Astrocyte of the cerebellum (primary cell): ENCODE measurements around the gene CRK.
A peak's percentile ranks its signal among the peaks of the same experiment; 100 is the strongest.

ENCODE experiments used
- DNase-seq: peaks from one replicate; pipeline ENCODE4 v3.0.0-alpha.2; 2011; ENCODE audit warnings: low read depth
- H3K4me3 ChIP-seq: 2 replicates; pipeline ENCODE4 v1.5.1; 2011; ENCODE audit warnings: mild to moderate bottlenecking, low read depth, low read length, moderate library complexity
- in situ Hi-C: cut with HindIII; loops from 2 replicates; pipeline ENCODE4 v1.10.0; 2017; ENCODE audit warnings: low sequenced_read_pairs
- TF ChIP-seq, protein P1 (sequence below): IDR thresholded peaks from 2 replicates; pipeline ENCODE4 v1.5.1; 2012; ENCODE audit warnings: low read length, low read depth, moderate library complexity, mild to moderate bottlenecking; ENCODE audit errors: missing control alignments

The CRK gene

DNA sequence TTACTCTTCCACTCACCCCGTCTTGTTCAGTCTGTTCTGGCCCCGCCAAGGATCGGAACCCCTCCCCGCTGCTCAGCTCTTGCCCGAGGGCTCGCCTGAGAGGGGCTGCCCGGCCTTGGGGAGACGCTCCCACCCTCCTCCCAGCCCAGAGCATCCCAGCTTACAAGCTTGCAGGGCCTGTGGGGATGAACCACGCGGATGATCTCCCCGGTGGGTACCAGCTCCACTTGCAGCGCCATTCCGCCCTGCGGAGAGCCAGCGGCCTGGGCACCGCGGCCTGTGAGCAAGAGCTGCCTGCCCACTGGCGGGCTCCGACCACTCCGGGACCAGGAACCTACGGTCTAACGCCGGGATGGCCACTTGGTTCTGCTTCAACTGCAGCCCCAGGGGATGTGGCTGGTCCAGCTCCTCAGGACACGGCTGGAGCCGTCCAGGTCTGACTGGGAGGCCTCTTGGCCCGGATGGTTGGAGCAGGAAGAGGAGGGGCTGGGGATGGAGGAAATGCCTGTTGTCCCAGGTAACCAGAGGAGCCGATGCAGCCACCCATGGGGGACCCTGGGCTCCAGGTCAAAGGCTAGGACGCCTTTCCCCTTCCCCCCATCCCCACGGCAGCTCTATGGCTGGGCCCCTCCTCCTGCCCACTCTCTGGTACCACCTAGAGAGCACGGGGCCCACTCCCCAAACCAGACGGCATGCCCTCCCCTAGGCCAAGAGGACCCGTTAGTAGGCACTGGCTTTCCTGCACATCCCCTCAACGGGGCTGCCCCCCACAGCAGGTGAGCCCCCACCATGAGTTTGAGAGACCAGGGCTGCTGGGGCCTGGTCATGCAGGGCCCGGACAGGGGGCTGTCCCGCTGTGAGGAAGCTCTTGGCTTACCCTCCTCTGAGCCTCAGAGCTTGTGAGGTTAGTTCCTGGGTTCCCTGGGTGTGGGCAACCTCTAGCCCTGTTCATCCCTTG, 36.5 kb upstream of the CRK start, which contains the start of gene MYO1C:
Gene MYO1C, minus strand, starts transcription at position 438 of the 958 bp plus-strand sequence. Its CDS starts 199 bp downstream, at position 239.
- DNase-seq, result no peak
- in situ Hi-C loops, result no loop called here

GRCh38 chr17:1491443-1492248, 35.6 kb upstream of the CRK start:
- in situ Hi-C loops, result no loop called here
- H3K4me3 ChIP-seq, result peak overlapping the region; percentile 71
- DNase-seq, result no peak
- TF ChIP-seq, protein P1, sequence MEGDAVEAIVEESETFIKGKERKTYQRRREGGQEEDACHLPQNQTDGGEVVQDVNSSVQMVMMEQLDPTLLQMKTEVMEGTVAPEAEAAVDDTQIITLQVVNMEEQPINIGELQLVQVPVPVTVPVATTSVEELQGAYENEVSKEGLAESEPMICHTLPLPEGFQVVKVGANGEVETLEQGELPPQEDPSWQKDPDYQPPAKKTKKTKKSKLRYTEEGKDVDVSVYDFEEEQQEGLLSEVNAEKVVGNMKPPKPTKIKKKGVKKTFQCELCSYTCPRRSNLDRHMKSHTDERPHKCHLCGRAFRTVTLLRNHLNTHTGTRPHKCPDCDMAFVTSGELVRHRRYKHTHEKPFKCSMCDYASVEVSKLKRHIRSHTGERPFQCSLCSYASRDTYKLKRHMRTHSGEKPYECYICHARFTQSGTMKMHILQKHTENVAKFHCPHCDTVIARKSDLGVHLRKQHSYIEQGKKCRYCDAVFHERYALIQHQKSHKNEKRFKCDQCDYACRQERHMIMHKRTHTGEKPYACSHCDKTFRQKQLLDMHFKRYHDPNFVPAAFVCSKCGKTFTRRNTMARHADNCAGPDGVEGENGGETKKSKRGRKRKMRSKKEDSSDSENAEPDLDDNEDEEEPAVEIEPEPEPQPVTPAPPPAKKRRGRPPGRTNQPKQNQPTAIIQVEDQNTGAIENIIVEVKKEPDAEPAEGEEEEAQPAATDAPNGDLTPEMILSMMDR, result no peak

More for the DNA sequence above, 36.5 kb upstream of the CRK start, which contains the start of gene MYO1C:
- TF ChIP-seq, protein P1, result no peak
- H3K4me3 ChIP-seq, result peak within 1 kb of the TSS; percentile 38

DNA sequence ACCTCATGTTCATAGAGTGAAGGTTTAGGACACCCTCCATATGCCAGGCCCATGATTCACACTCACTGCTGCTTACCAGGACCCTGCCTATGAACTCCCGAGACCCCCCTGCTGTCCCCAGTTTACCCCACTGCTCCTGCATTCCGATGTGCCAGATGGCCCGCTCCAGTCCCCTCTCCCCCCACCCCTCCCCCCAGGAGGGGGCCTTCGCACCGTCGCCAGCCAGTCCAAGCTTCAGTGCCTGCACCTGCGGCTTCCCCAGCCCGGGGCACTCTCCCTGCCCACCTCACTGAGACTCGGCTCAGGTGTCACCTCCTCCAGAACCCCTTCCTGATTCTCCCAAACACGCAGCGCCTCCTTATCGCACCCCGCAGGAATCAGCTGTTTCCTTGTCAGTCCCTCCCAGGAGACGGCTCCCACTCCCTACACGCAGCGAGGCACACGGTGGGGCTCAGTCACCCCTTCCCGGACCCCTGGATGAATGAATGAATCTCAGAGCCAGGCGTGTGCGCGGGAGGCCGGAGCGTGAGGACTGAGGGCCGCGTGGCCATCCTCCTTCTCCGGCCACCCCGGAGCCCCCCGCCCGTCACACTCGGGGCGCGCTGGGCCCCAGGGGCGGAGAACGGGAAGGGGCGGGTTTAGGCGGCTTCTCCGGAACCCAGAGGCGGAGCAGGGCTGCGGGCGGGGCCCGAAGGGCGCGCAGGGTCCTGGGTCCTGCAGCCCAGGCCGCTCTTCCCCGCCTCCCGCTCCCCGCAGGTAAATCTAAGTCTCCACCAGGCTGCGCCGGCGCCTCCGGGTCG, 34.8 kb upstream of the CRK start:
- in situ Hi-C loops, result no loop called here
- DNase-seq, result no peak
- TF ChIP-seq, protein P1, result no peak
- peak overlapping the region; percentile 71 for H3K4me3 ChIP-seq

DNA sequence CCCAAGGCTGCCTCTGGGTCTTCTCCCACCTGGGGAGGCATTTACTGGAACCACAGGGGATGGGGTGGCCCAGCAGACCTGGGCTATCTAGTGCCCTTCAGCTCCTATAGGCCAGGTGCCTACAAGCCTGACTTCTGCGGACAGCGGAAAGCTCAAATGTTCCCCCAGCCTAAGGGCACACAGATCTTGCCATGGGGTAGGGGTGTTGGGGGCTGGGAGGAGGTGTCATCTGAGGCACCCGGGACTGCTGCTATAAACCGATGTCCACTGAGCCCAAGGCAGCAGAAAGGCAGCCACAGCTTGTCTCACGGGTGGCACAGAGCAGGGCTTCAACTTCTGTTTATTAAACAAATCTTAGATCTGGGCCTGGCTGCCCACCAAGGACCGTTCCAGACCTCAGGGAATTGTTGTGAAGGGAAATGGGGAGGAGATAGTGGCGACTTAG, 32.8 kb upstream of the CRK start:
- in situ Hi-C loops, result no loop called here
- H3K4me3 ChIP-seq, result peak overlapping the region; percentile 43
- TF ChIP-seq, protein P1, result no peak
- DNase-seq, result no peak

GRCh38 chr17:1487939-1488825, 32.1 kb upstream of the CRK start:
- in situ Hi-C loops, result no loop called here
- peak overlapping the region; percentile 43 for H3K4me3 ChIP-seq
- peak; percentile 48 for DNase-seq
- TF ChIP-seq, protein P1, result no peak
